Fibroblast of lung (primary cell): ENCODE data around the gene TPP2. TPM values are rescaled to one million over a fixed set of nuclear protein-coding genes. Genes with fewer than 3 reads are reported as not detected.
A peak's percentile ranks its signal among the peaks of the same experiment; 100 is the strongest.

Experiments
- DNase-seq, 2 donors: peaks; one replicate each; pipeline versions ENCODE4 v3.0.0 to v3.0.0-alpha.2; 2010; ENCODE audit warnings: low read depth in 2 of 2
- H2AFZ ChIP-seq: 2 replicates; pipeline ENCODE4 v1.5.1; 2012; ENCODE audit warnings: low read length, control low read depth, inconsistent platforms
- H3K27ac ChIP-seq: 2 replicates; pipeline ENCODE4 v1.5.1; 2011; ENCODE audit warnings: low read length, control low read depth; ENCODE audit not compliant: insufficient read depth
- H3K27me3 ChIP-seq: 2 replicates; pipeline ENCODE4 v1.5.1; 2011; ENCODE audit warnings: mild to moderate bottlenecking, low read length; ENCODE audit not compliant: control insufficient read depth, insufficient read depth
- H3K36me3 ChIP-seq: 2 replicates; pipeline ENCODE4 v1.5.1; 2011; ENCODE audit warnings: low read length; ENCODE audit not compliant: control insufficient read depth, insufficient read depth
- H3K4me1 ChIP-seq: 2 replicates; pipeline ENCODE4 v1.5.1; 2011; ENCODE audit warnings: low read length; ENCODE audit not compliant: control insufficient read depth, insufficient read depth; ENCODE audit errors: extremely low read depth
- H3K4me2 ChIP-seq: 2 replicates; pipeline ENCODE4 v1.5.1; 2011; ENCODE audit warnings: low read length, control low read depth; ENCODE audit not compliant: insufficient read depth; ENCODE audit errors: extremely low read depth
- H3K4me3 ChIP-seq, 4 experiments: fragments of 200-600 bp in 1 of 4; sonication (generic) in 1 of 4; replicated peaks in 1 of 4; 2 replicates each; pipeline ENCODE4 v1.5.1; 2011 to 2016; ENCODE audit warnings: low read length in 4 of 4, low read depth in 3 of 4, mild to moderate bottlenecking in 3 of 4, control low read depth in 2 of 4, inconsistent platforms in 1 of 4, mixed read lengths in 1 of 4; ENCODE audit not compliant: insufficient read depth in 1 of 4; ENCODE audit errors: control extremely low read depth in 1 of 4
- H3K79me2 ChIP-seq: 2 replicates; pipeline ENCODE4 v1.5.1; 2012; ENCODE audit warnings: mild to moderate bottlenecking, low read length, inconsistent platforms; ENCODE audit not compliant: control insufficient read depth, insufficient read depth
- H3K9ac ChIP-seq: 2 replicates; pipeline ENCODE4 v1.5.1; 2011; ENCODE audit warnings: mild to moderate bottlenecking, low read length, control low read depth; ENCODE audit not compliant: insufficient read depth
- H3K9me3 ChIP-seq: 2 replicates; pipeline ENCODE4 v1.5.1; 2012; ENCODE audit warnings: low read depth, low read length; ENCODE audit not compliant: control insufficient read depth, insufficient read depth
- H4K20me1 ChIP-seq: 2 replicates; pipeline ENCODE4 v1.5.1; 2011; ENCODE audit warnings: low read length; ENCODE audit not compliant: control insufficient read depth, insufficient read depth; ENCODE audit errors: extremely low read depth
- EZH2 ChIP-seq: IDR thresholded peaks from 2 replicates; pipeline ENCODE4 v1.5.1; 2012; ENCODE audit warnings: low read length, control low read depth, mild to moderate bottlenecking; ENCODE audit errors: missing control alignments
- polyA plus RNA-seq, 2 donors: library from polyadenylated mRNA; depleted of rRNA in 1 of 2; stranded (reverse) in 1 of 2; unstranded in 1 of 2; fragments of >200 nt; gene quantifications; 2 replicates each; pipeline ENCODE4 v1.2.1, GENCODE V29; 2011 to 2012; ENCODE audit warnings: missing spikeins in 1 of 2
- total RNA-seq: library from RNA; depleted of rRNA; stranded (reverse); fragments of >200 nt; gene quantifications from 2 replicates; pipeline ENCODE4 v1.2.1, GENCODE V29; 2014
- TF ChIP-seq, protein P1 (sequence below), 2 donors: IDR thresholded peaks in 1 of 2; conservative IDR thresholded peaks in 1 of 2; 1 replicate in 1 of 2; 2 replicates in 1 of 2; pipeline ENCODE4 v1.5.1; 2011 to 2012; ENCODE audit warnings: low read length in 2 of 2, control low read depth in 1 of 2, inconsistent platforms in 1 of 2, low read depth in 1 of 2, mild to moderate bottlenecking in 1 of 2

TPP2 gene
- total and polyA plus RNA-seq, 2 donors (not counting 1 experiment from before 2014, with no cell fraction given) = 45.0 to 60.3 TPM

DNA sequence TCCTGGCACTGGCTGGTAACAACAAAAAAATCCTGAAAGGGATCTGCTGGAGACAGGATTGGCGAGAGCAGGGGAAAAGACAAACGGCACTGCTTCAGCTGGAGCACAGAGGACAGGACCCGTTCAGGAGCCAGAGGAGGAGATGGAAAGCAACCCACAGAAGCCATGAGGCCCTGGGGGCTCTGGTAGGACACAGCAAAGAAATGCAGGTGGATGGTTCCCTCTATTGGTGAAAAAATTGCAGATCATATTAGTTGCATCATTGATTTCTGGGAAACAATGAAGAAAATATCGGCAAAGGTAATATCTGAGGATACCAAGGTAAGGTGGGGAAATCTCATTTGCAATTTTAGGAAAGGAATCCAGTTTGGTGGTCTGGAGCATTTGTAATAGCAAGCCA lies 25.7 kb upstream of the TPP2 start:
- no peaks in the 10 kb centered on the region for H3K79me2 ChIP-seq
- H3K4me2 ChIP-seq = no peak overlapping the region
- H3K36me3 ChIP-seq = no peaks in the 10 kb centered on the region
- H3K27me3 ChIP-seq = no peaks in the 10 kb centered on the region
- H3K9me3 ChIP-seq = no peaks in the 10 kb centered on the region
- TF ChIP-seq, protein P1, sequence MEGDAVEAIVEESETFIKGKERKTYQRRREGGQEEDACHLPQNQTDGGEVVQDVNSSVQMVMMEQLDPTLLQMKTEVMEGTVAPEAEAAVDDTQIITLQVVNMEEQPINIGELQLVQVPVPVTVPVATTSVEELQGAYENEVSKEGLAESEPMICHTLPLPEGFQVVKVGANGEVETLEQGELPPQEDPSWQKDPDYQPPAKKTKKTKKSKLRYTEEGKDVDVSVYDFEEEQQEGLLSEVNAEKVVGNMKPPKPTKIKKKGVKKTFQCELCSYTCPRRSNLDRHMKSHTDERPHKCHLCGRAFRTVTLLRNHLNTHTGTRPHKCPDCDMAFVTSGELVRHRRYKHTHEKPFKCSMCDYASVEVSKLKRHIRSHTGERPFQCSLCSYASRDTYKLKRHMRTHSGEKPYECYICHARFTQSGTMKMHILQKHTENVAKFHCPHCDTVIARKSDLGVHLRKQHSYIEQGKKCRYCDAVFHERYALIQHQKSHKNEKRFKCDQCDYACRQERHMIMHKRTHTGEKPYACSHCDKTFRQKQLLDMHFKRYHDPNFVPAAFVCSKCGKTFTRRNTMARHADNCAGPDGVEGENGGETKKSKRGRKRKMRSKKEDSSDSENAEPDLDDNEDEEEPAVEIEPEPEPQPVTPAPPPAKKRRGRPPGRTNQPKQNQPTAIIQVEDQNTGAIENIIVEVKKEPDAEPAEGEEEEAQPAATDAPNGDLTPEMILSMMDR (conservative IDR thresholded peaks at IDR 0.05 in 1 of 2, IDR thresholded peaks at IDR 0.05 in 1 of 2; ENCODE audit: low read depth in 1 of 2, low read length in 2 of 2) = peak in 1 of 2 donors; percentile 15
- TF ChIP-seq EZH2 = no peak
- no peak overlapping the region for H2AFZ ChIP-seq
- no peaks in the 10 kb centered on the region for H3K4me1 ChIP-seq
- H3K4me3 ChIP-seq = no peak overlapping the region
- H3K27ac ChIP-seq = no peak overlapping the region
- no peak for DNase-seq
- no peaks in the 10 kb centered on the region for H4K20me1 ChIP-seq
- no peak overlapping the region for H3K9ac ChIP-seq

DNA sequence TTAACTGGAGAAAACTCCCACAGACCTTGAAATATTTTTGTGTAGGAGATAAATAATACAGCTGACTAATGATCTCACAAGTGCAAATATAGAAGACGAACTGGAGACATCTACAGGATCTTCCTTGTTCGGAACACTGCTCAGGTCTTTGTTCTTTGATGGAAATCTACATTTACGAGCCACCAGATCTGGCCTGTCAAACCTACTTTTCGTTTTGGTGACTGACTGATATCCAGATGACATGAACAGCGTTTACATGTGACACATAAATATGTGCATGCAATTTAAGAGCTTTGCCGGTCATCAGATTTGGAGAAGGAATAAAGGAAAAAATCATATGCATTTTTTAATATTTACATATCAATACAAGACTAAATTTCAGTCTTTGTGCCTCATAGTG lies 24.5 kb upstream of the TPP2 start:
- no peaks in the 10 kb centered on the region for H3K36me3 ChIP-seq
- no peak for DNase-seq
- no peak overlapping the region for H3K27ac ChIP-seq
- H3K79me2 ChIP-seq = no peaks in the 10 kb centered on the region
- H2AFZ ChIP-seq = no peak overlapping the region
- no peaks in the 10 kb centered on the region for H3K4me1 ChIP-seq
- H4K20me1 ChIP-seq = no peaks in the 10 kb centered on the region
- no peak overlapping the region for H3K4me2 ChIP-seq
- no peak overlapping the region for H3K9ac ChIP-seq
- H3K27me3 ChIP-seq = no peaks in the 10 kb centered on the region
- TF ChIP-seq, protein P1 (conservative IDR thresholded peaks at IDR 0.05 in 1 of 2, IDR thresholded peaks at IDR 0.05 in 1 of 2; ENCODE audit: low read depth in 1 of 2, low read length in 2 of 2) = no peak
- no peak for TF ChIP-seq EZH2
- no peak overlapping the region for H3K4me3 ChIP-seq
- no peaks in the 10 kb centered on the region for H3K9me3 ChIP-seq

DNA sequence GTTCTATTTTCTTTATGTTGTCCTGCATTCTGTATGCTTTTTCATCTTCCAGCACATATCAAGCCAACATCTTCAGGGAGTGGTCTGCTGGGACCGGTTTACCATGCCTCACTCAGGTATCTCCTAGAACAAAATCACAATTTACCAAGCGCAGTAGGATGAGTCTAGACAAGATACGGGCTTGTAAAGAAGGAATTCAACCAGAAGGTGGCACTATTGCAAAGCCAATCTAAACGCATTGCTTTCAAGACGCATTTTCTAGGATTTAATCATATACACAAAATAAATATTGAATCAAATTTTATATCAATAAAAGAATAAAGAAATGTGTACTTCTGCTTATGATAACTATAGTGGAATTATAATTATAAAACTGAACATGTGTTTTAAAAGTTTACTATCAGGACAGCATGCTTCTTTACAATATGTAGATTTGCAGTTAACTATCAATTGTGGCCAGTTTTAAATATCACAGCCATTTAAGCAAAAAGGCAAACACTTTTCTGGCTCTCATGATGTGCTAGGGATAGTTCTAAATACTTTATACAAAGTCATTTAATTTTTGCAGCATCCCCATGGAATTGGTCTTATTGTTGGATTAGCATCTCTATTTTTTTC lies 16.1 kb upstream of the TPP2 start:
- no peak overlapping the region for H3K27ac ChIP-seq
- no peak overlapping the region for H3K4me2 ChIP-seq
- H3K4me1 ChIP-seq = no peaks in the 10 kb centered on the region
- DNase-seq = peak; percentile 49 to 84
- H3K27me3 ChIP-seq = peaks cover 16% of the 10 kb centered on the region
- TF ChIP-seq EZH2 = no peak
- TF ChIP-seq, protein P1 (conservative IDR thresholded peaks at IDR 0.05 in 1 of 2, IDR thresholded peaks at IDR 0.05 in 1 of 2; ENCODE audit: low read depth in 1 of 2, low read length in 2 of 2) = peak; percentile 66 to 72
- no peaks in the 10 kb centered on the region for H3K9me3 ChIP-seq
- no peaks in the 10 kb centered on the region for H3K79me2 ChIP-seq
- no peak overlapping the region for H3K9ac ChIP-seq
- H2AFZ ChIP-seq = no peak overlapping the region
- no peaks in the 10 kb centered on the region for H3K36me3 ChIP-seq
- no peaks in the 10 kb centered on the region for H4K20me1 ChIP-seq
- H3K4me3 ChIP-seq = no peak overlapping the region
